Mononuclear cell (primary cell): ENCODE measurements around the gene NEAT1. TPM values are rescaled to one million over a fixed set of nuclear protein-coding genes. Genes with fewer than 3 reads are reported as not detected.

Experiments used
- H3K27me3 ChIP-seq: 2 replicates; pipeline ENCODE4 v1.6.0; 2011; ENCODE audit warnings: low read length, control low read depth; ENCODE audit not compliant: insufficient read depth
- H3K4me1 ChIP-seq: 2 replicates; pipeline ENCODE4 v1.5.1; 2011; ENCODE audit warnings: mild to moderate bottlenecking, low read length, control low read depth; ENCODE audit not compliant: insufficient read depth
- H3K4me3 ChIP-seq: 2 replicates; pipeline ENCODE4 v1.5.1; 2011; ENCODE audit warnings: mild to moderate bottlenecking, low read length, moderate library complexity
- H3K9me3 ChIP-seq: 2 replicates; pipeline ENCODE4 v1.5.1; 2011; ENCODE audit warnings: low read depth, mild to moderate bottlenecking, control low read depth, low read length
- total RNA-seq: library from RNA; depleted of rRNA; stranded (reverse); fragments of >200 nt; gene quantifications from one replicate; pipeline ENCODE4 v1.2.3, GENCODE V29; 2012

Gene NEAT1
- total RNA-seq, 1 donor = 198 TPM

GRCh38 chr11:65429724-65430405 is 7.3 kb downstream of the NEAT1 start:
- Histone ChIP-seq H3K4me3 (peak overlapping the region; percentile 12), H3K27me3 (no peaks in the 10 kb centered on the region), H3K4me1 (peaks cover 69% of the 10 kb centered on the region), H3K9me3 (no peaks in the 10 kb centered on the region)

- peak overlapping the region; percentile 12 for H3K4me3 ChIP-seq
- peaks cover 72% of the 10 kb centered on the region for H3K4me1 ChIP-seq
- no peaks in the 10 kb centered on the region for H3K27me3 ChIP-seq
- H3K9me3 ChIP-seq = no peaks in the 10 kb centered on the region
Observed at GRCh38 chr11:65430406-65431217, 8.0 kb downstream of the NEAT1 start.

- H3K4me1 ChIP-seq = peaks cover 79% of the 10 kb centered on the region
- no peaks in the 10 kb centered on the region for H3K9me3 ChIP-seq
- no peak overlapping the region for H3K4me3 ChIP-seq
- no peaks in the 10 kb centered on the region for H3K27me3 ChIP-seq
Observed at GRCh38 chr11:65431451-65432099, 9.0 kb downstream of the NEAT1 start.

DNA sequence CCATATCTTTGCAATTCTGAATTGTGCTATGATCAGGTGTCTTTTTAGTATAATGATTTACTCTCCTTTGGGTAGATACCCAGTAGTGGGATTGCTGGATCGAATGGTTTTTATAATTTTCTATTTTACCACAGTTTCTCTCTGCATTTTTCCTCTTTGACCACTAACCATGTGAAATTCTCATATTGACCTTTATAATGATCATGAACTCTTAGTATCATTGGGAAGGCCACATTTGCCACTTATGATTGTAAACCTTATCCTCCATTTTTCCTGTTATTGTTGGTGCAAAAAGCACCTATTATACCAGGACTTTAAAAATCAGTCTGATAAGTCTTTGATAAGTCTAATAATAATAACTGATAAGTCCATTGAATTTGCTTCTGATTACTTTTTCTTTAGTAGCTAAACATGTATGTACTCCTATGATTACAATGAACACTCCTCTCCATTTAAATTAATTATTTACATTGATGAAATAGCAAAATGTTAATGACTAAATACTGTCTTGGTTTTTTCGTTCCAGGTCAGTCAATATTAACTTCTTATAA is 9.6 kb downstream of the NEAT1 start:
- H3K4me1 ChIP-seq = peaks cover 76% of the 10 kb centered on the region
- no peak overlapping the region for H3K4me3 ChIP-seq
- no peaks in the 10 kb centered on the region for H3K27me3 ChIP-seq
- no peaks in the 10 kb centered on the region for H3K9me3 ChIP-seq

GRCh38 chr11:65432686-65433582 is 10.3 kb downstream of the NEAT1 start:
- H3K9me3 ChIP-seq = no peaks in the 10 kb centered on the region
- no peaks in the 10 kb centered on the region for H3K27me3 ChIP-seq
- peaks cover 76% of the 10 kb centered on the region for H3K4me1 ChIP-seq
- no peak overlapping the region for H3K4me3 ChIP-seq

GRCh38 chr11:65433657-65434056 is 11.1 kb downstream of the NEAT1 start:
- Histone ChIP-seq H3K27me3 (no peaks in the 10 kb centered on the region), H3K9me3 (no peaks in the 10 kb centered on the region), H3K4me3 (no peak overlapping the region), H3K4me1 (peaks cover 71% of the 10 kb centered on the region)

GRCh38 chr11:65434057-65434666 is 11.6 kb downstream of the NEAT1 start:
- H3K27me3 ChIP-seq = no peaks in the 10 kb centered on the region
- no peaks in the 10 kb centered on the region for H3K9me3 ChIP-seq
- H3K4me1 ChIP-seq = peaks cover 73% of the 10 kb centered on the region
- H3K4me3 ChIP-seq = no peak overlapping the region

- H3K9me3 ChIP-seq = no peaks in the 10 kb centered on the region
- H3K4me1 ChIP-seq = peaks cover 73% of the 10 kb centered on the region
- no peaks in the 10 kb centered on the region for H3K27me3 ChIP-seq
- H3K4me3 ChIP-seq = no peak overlapping the region
Observed at GRCh38 chr11:65434667-65435410, 12.2 kb downstream of the NEAT1 start.

DNA sequence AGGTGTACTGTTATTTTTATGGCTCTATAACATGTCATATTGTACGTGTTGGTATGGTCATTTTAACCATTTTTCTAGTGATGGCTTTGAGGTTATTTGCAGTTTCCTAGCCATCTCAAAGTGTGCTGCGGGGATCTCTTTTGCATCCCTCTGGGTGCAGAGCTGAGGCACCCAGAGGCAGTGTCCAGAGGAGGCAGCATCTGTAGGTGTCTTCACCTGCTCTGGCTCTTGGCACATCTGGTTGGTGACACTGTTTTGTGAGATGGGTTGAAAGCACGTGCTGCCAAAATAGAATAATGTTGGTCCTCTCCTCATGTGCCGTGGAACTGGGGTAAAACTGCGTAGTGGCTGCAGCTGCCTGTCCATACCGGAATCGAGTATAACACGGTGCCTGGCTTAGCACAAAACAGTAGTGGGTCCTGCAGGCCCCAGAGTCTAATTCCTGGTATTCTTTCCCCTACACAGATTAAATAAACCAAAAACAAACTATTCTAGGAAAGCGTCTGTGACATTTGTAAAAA is 12.9 kb downstream of the NEAT1 start:
- Histone ChIP-seq H3K27me3 (no peaks in the 10 kb centered on the region), H3K4me1 (peaks cover 73% of the 10 kb centered on the region), H3K4me3 (no peak overlapping the region), H3K9me3 (no peaks in the 10 kb centered on the region)

DNA sequence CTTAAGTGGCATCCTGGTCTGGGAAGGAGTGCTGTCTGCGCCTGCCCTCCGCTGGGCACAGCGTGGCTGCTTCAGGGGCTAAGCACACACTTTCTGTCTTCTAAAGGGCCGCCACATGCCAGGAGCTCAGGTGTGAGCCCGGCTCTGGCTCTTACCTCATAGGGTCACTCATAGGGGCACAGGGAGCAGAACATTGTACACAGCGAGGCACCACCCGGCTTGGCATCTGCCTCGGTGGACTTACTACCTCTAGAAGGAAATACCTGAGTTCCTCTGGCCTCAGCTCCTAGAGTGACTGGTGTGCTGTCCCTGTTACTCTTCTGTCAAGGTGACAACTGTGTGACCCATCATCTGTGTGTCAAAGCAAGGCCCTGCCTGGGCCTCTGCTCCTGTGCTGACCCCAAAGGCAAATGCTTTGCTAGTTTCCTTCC is 13.4 kb downstream of the NEAT1 start:
- no peaks in the 10 kb centered on the region for H3K9me3 ChIP-seq
- H3K4me3 ChIP-seq = no peak overlapping the region
- H3K27me3 ChIP-seq = no peaks in the 10 kb centered on the region
- peaks cover 73% of the 10 kb centered on the region for H3K4me1 ChIP-seq

GRCh38 chr11:65436412-65437032 is 13.9 kb downstream of the NEAT1 start:
- Histone ChIP-seq H3K9me3 (no peaks in the 10 kb centered on the region), H3K4me1 (peaks cover 75% of the 10 kb centered on the region), H3K27me3 (no peaks in the 10 kb centered on the region), H3K4me3 (no peak overlapping the region)

- Histone ChIP-seq H3K9me3 (no peaks in the 10 kb centered on the region), H3K27me3 (no peaks in the 10 kb centered on the region), H3K4me3 (no peak overlapping the region), H3K4me1 (peaks cover 78% of the 10 kb centered on the region)
Observed at GRCh38 chr11:65437436-65438227, 15.0 kb downstream of the NEAT1 start.
